HG03439 (cell line): Measurements from ENCODE around the gene PABPN1.
A peak's percentile ranks its signal among the peaks of the same experiment; 100 is the strongest.
"Not testable (repeated sequence)": the region's sequence is repeated elsewhere in the genome, so short reads cannot be mapped to it uniquely, and the experiment has no call there.

Experiments
- ATAC-seq: cut with Tn5 transposase; IDR thresholded peaks from one replicate; pipeline ENCODE4 v1.9.1; 2021; ENCODE audit warnings: mild to moderate bottlenecking, moderate library complexity; ENCODE audit not compliant: unreplicated experiment

PABPN1 gene

DNA sequence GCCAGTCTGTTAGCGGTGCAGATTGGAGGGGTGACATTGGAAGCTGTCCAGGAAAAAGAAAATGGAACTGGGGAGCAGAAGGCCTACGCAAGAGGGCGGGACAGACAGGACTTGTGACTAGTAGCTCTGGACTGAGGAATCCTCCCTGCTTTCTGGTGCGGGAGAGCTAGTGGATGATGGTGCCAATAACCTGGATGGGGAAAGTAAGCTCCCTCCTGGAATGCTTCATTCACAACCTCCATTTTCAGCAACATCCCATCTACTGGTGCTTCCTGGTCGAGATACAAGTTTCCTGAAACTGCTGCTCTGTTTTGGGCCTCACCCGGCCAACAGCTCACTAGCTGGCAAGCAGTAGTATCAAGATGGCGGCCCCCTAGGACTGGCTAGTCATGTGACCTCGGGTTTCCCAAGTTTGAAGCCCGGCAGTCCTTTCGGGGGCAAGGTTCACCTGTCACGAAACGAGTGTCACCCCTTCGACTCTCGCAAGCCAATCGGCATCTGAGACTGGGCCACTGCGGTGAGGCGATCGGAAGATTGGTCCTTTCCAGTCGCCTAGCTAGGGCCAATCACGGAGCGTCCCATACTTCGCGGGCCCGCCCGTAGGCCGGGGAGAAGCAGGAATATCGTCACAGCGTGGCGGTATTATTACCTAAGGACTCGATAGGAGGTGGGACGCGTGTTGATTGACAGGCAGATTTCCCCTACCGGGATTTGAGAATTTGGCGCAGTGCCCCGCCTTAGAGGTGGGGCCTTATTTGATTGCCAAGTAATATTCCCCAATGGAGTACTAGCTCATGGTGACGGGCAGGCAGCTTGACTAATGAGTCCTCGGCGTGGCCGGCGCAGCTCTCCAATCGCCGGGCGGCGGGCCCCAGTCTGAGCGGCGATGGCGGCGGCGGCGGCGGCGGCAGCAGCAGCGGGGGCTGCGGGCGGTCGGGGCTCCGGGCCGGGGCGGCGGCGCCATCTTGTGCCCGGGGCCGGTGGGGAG lies at the start of gene PABPN1:
Gene PABPN1 (plus strand): TSS at position 874 of the 988 bp plus-strand sequence. CDS start 13 bp downstream, at position 887.
- ATAC-seq: peak; percentile 94

- no peak for ATAC-seq
Observed at GRCh38 chr14:23275412-23275811, 45.8 kb upstream of the PABPN1 start.

DNA sequence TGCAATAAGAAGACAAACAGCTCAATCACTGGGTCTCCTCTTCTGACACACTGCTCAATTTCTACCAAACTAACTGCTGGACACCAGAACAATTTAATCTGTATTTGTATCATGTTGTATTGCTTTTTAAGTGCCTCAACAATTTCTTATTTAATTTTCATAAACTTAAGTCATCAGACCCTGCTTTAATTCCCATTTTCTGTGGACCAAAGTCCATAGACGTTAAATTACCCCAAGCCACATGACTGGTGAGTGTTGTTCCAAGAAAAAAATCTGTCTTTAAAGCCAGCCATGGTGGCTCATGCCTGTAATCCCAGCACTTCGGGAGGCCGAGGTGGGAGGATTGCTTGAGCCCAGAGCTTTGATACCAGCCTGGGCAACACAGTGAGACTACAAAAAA lies 44.1 kb upstream of the PABPN1 start:
- ATAC-seq: no peak

DNA sequence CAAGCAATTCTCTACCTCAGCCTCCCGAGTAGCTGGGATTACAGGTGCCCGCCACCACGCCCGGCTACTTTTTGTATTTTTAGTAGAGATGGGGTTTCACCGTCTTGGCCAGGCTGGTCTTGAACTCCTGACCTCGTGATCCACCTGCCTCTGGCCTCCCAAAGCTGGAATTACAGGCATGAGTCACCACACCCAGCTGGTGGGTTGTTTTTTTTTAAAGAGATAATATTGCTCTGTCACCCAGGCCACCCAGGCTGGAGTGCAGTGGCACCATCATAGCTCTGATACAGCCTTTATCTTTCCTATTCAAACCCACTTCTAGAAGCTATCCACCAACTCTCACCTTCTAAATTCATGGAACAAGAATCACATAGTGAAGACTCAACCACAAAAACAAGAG lies 43.3 kb upstream of the PABPN1 start:
- not testable (repeated sequence) for ATAC-seq

- no peak for ATAC-seq
Observed at GRCh38 chr14:23281247-23281646, 40.0 kb upstream of the PABPN1 start.

GRCh38 chr14:23284654-23285529 lies 36.4 kb upstream of the PABPN1 start:
- no peak for ATAC-seq

DNA sequence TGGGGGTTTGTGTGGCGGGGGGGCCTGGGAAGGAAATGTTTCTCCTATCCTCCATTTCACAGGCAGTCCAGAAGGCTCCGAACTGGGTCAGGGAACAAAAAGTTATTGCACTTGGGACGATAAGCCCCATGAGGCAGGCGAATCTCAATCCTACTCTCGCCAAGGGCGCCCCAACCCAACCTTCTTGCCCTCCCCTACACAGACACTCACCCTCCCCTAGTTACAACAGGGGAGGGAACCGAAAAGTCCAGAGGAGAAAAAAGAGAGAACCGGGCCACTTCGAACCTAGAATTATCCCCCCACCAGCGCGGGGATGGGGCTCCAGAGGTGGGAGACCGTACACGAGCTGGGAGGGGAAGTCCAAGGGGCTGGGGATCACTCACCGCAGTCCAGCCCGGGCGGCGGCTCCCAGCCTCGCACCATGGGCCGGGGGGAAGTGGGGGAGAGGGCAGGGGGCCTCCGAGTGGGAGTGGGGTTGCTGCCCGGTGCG lies 35.7 kb upstream of the PABPN1 start:
- peak; percentile 19 for ATAC-seq

DNA sequence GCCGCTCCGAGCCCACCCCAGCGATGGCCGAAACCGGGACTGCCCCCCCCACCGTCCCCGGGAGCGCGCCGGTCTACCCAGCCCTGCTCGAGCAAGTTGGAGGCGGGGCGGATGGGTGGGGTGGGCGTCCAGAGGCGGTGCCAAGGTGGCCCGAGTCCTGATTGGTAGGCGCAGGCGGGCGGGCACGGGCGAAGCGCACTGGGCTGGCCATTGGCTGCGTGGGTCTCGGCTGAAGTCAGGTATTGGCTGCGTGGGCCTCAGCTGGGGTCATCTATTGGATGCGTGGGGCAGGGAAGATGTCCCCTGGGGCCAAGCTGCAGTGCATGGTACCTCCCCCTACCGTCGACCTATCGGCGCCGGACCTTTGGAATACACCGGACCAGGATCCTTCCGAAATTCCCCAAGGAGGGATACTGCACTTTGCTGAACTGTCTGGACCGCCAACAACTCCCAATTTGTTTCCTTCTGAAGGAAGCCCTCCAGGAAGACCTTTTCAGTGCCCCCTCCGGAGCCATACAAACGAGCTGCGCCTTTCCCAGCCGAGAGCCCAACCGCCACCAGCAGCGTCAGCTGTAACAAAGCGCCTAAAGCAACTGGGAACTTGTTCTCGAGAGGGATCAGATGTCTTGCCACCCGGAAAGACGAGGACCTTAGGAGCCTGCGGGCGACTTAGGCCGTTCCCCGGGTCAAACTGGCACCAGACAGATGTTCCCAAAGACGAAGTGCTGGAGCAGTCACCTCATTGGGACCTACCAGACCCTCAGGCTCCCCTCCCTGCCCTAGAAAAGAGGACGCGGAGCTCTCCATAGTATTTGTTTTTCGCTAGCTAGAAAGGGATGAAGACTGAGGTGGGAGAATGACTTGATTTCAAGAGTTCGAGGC lies 35.0 kb upstream of the PABPN1 start, which contains the start of gene HOMEZ:
Gene HOMEZ (minus strand): TSS at position 113 of the 882 bp plus-strand sequence. CDS start 180 bp downstream, outside the sequence.
- peak; percentile 97 for ATAC-seq

GRCh38 chr14:23286902-23287479 lies 34.3 kb upstream of the PABPN1 start:
- ATAC-seq: no peak

GRCh38 chr14:23294734-23295561 lies 26.3 kb upstream of the PABPN1 start:
- ATAC-seq: no peak

- ATAC-seq: no peak
Observed at GRCh38 chr14:23296012-23296777, 25.1 kb upstream of the PABPN1 start.

- ATAC-seq: no peak
Observed at GRCh38 chr14:23297096-23297495, 24.2 kb upstream of the PABPN1 start.

DNA sequence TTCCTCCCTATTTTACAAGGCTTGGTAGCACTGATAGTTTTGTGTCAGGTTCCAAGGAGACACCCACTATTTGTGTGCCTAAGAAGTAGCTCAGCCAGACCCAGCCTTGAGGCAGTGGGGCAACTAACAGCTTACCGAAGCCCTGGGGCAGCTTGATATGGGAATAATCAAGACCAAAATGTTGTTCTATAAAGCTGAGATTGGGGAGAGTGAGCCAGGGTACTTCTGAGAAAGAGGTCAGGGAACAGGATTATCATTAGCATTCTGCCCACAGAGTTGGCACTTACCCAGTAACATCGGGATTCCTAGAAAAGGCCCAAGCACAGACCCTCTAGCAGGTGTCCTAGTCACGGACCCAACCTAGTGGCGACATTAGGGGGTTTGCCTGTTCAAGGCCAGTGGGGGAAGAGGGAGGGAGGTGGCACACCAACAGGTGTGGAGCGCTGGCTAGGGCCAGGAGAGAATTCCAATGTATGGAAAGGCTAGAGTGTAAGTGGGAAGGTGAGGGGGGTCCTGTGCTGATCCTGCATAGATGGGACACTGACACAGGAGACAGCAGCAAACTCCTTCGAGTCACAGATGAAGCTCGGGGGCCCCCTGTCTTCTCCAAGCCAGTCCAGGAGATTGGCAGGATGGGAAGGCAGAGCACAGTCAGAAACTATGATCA lies 23.5 kb upstream of the PABPN1 start:
- no peak for ATAC-seq

GRCh38 chr14:23299211-23299957 lies 21.9 kb upstream of the PABPN1 start:
- ATAC-seq: no peak

DNA sequence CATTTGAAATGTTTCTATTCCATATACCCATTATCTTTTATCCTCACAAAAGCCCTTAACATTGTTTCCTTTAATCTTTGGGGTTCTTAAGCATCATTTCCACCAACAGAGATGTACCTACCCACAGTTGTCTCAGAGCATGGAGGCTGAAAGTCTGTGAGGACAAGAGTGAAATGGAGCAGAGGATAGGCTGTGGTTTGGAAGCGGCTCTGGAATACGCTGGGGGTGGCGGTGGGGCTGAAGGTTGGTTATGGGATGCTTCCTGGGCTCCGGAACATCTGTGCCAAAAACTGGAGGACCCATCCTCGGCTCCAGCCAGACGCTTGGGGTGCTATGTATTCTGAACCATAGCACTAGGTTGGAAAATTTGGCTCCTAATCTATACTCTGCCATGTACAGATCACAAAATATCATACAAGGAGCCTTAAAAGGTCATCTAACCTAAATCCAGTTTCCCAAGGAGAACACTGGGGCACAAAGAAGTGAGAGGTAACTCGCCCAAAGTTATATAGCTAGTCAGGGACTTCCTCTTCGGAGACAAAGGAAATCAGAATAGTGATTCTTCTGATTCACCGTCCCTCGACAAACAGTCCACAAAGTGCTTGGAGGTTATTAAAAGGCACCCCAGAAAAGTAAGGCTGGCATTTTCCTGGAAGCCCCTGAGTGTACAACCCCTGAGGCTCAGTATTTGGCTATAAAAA lies 21.1 kb upstream of the PABPN1 start:
- no peak for ATAC-seq

- ATAC-seq: no peak
Observed at GRCh38 chr14:23300687-23301223, 20.5 kb upstream of the PABPN1 start.
